ENCODE measurements around the gene FAM199X.
"Not testable (repeated sequence)": the region's sequence is repeated elsewhere in the genome, so short reads cannot be mapped to it uniquely, and the experiment has no call there.

The FAM199X gene

DNA sequence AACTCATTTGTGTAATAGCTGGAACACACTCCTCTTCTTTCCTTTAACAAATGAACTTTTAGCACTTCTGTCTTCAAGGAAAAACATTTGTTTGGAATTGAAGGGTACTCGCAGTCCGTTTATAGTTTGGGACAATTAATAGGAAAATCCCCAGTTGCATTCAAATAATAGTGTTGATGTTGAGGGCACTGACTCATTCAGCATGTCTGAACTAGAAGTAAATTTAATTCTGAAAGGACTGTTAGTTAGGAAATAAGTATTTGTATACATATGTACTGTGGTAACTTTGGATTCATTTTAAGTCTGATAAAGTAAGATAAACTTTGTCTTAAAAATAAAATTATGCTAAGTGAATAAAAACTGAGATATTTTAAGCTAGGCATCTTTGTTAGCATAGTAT, 27.2 kb downstream of the FAM199X start:
- no peak for DNase-seq

DNA sequence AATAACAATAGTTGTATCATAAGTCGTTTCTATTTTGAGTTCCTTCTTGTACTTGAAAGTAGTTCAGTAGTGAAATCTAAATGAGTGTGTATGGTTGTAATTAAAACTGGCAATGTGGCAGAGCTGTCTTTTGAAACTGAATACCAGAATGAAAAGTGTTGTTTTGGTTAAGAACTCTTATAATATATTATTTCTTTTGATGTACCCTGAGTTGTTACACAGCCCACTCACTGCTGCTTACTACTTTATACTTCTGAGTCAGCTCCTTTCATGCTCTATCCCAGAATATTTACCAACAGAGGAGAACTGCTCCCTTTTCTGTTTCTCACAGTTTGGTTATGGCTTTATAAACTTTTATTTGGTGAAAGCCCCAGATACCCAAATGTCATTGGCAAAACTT, 28.8 kb downstream of the FAM199X start:
- DNase-seq: no peak

DNA sequence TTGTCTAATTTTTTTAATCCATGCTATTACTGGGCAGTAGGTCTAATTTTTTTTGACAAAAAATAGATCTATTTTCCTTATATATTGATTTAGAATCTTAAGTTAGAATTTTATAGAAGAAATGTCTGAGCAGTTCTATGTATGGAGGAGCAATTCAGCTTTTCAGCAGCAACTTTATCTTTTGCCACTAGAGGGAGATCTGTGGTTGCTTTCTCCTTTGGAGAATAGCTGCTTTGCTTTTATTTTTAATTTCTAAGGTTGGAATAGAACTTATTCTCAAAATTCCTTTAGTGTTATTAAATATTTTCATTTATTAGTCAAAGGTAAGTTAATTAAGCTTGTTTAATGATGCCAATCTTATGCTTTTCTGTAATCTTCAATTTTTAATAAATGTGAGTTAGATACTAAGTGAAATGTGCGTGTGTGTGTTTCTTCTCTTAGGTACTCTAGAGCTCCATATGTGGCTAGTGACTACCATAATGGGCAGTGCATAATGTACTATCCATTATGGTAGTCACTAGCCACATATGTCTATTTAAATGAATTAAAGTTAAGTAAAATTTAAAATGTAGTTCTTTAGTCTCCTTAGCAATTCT, 29.3 kb downstream of the FAM199X start:
- DNase-seq: no peak

DNA sequence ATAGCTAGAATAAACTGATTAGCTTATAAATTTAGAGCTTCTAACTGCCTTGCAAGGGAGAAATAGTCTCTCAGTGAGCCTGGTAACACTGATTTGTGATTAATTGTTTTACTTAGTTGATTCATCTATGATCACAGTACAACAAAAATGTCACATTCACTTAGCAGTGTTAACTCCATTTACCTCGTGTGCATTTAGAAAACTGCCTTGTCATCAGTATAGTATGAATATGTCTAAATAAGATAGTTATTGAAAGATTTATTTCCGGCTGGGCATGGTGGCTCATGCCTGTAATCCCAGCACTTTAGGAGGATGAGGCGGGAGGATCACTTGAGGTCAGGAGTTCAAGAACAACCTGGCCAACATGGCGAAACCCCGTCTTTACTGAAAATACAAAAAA, 39.3 kb downstream of the FAM199X start:
- DNase-seq: no peak

DNA sequence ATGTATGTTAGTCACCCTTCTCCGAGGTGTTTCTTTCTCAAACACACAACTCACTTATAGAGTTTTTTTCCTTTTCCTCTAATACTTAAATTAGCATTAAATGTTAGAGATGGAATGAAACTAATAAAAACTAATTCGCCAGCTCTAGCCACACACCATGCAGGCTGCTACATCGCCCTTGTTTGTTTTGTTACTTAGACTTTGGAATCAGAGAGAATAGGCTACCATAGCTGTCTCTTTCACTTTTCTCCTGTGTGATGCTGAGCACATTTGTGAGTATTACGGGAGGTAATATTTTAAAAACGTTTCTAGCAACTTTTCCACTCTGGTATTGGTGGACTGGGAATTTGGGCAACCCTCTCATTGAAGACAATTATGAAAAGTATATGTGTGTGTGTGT, 44.9 kb downstream of the FAM199X start:
- no peak for DNase-seq

DNA sequence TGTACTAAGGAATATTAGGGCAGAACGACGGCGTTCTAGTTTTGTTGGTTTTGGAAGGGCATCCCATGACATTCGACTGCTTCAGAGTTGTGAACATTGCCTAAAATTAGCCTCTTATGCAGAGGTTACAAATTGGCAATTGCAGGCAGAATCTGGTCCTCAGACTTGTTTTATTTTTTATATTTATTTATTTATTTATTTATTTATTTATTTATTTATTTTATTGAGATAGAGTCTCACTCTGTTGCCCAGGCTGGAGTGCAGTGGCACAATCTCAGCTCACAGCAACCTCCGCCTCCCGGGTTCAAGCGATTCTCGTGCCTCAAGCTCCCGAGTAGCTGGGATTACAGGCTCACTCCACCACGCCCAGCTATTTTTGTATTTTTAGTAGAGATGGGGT, 63.8 kb downstream of the FAM199X start:
- DNase-seq: not testable (repeated sequence)

All from activated naive CD4-positive, alpha-beta T cell treated with anti-CD3 and anti-CD28 coated beads, Interleukin-2, amount 50 U/mL, for 16 hours (primary cell).